ENCODE results near the gene HS1BP3. TPM values are rescaled to one million over a fixed set of nuclear protein-coding genes. Genes with fewer than 3 reads are reported as not detected.

Gene HS1BP3
- total and polyA plus RNA-seq, 8 donors, result 9.5 to 16.8 (median 10.8) TPM

GRCh38 chr2:20621366-20622295, 29.3 kb downstream of the HS1BP3 start:
- DNase-seq (peak in 1 of 6 donors; percentile 28), ATAC-seq (no peak), FAIRE-seq (no peak)
- Histone ChIP-seq H3K4me3 (no peak overlapping the region), H3K36me3 (peaks cover 0 to 33% (median 0%) of the 10 kb centered on the region in 3 donors), H3K27ac (no peak overlapping the region), H3K27me3 (no peaks in the 10 kb centered on the region), H3K9me3 (no peaks in the 10 kb centered on the region), H3K4me1 (peaks cover 5 to 9% (median 8%) of the 10 kb centered on the region in 3 donors)
- TF ChIP-seq, protein P1, sequence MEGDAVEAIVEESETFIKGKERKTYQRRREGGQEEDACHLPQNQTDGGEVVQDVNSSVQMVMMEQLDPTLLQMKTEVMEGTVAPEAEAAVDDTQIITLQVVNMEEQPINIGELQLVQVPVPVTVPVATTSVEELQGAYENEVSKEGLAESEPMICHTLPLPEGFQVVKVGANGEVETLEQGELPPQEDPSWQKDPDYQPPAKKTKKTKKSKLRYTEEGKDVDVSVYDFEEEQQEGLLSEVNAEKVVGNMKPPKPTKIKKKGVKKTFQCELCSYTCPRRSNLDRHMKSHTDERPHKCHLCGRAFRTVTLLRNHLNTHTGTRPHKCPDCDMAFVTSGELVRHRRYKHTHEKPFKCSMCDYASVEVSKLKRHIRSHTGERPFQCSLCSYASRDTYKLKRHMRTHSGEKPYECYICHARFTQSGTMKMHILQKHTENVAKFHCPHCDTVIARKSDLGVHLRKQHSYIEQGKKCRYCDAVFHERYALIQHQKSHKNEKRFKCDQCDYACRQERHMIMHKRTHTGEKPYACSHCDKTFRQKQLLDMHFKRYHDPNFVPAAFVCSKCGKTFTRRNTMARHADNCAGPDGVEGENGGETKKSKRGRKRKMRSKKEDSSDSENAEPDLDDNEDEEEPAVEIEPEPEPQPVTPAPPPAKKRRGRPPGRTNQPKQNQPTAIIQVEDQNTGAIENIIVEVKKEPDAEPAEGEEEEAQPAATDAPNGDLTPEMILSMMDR (IDR thresholded peaks at IDR 0.05), result no peak
- intact Hi-C loops (cut with DNase I), result no loop called here
- 82 to 83% methylated on average over 12 of the region's 12 CpGs for WGBS, 2 donors

DNA sequence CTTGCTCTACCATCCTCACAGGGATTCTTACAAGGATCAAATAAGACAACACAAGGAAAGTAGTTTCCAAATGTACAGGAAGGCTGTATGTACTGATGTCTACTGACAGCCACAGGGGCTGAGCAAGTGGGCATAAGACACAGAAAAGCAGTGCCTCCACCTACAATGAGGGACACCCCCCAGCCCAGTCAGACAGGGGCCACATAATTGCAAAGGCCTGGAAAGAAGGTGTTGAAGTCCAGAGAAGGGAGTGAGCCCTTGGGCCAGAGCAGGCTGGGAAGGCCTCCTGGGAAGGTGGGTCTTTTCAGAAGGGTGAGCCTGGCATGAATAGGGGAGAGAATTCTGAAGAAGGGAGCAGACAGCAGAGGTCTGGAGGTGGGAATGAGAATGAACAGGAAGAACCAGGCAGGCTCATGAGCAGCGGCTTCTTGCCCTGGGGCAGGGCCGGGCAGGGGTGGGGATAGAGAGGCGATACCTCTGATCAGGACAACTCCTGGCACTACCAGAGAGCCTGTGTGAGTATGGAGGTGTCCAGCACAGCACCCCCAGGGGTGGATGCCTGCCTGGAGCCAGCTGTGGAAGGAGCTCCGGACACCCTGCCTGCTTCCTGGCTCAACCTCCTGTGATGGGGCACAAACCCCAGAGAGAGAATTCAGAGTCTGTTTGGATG, 30.1 kb downstream of the HS1BP3 start:
- ATAC-seq, result no peak
- Histone ChIP-seq H3K27ac (no peak overlapping the region), H3K4me1 (peaks cover 5 to 13% (median 8%) of the 10 kb centered on the region in 3 donors), H3K9me3 (no peaks in the 10 kb centered on the region), H3K36me3 (peaks cover 0 to 33% (median 0%) of the 10 kb centered on the region in 3 donors), H3K27me3 (no peaks in the 10 kb centered on the region), H3K4me3 (no peak overlapping the region)
- 82% methylated on average over 4 of the region's 4 CpGs for WGBS, 2 donors
- intact Hi-C loops (cut with DNase I), result no loop called here
- FAIRE-seq, result no peak
- TF ChIP-seq, protein P1 (IDR thresholded peaks at IDR 0.05), result no peak
- peak in 1 of 6 donors; percentile 57 for DNase-seq

DNA sequence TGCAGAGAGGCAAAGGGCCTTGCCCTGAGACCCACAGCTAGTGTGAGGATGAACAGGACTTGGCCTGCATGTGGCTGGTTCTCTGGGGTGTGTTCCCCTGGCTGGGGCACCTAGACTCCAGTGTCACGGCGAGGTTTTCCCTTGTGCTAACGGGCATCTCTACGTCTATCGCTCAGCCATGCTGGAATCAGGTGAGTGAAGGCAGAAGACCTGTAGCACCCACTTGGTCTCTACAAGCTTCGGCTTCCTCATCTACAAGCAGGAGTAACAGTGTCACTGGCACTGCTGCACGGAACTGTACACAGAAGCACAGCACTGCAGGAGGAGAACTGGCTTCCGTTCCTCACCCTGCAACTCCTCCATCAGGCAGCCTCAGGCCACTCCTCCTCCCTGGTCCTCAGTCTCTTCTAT, 30.6 kb downstream of the HS1BP3 start:
- TF ChIP-seq, protein P1 (IDR thresholded peaks at IDR 0.05), result no peak
- DNase-seq (peak in 1 of 6 donors; percentile 21), FAIRE-seq (no peak), ATAC-seq (no peak)
- no peaks in the 10 kb centered on the region for H3K27me3 ChIP-seq
- intact Hi-C loops (cut with DNase I), result no loop called here
- no peaks in the 10 kb centered on the region for H3K9me3 ChIP-seq
- H3K4me1 ChIP-seq, result peaks cover 5 to 13% (median 8%) of the 10 kb centered on the region in 3 donors
- WGBS, 2 donors, result 91 to 92% methylated on average over 8 of the region's 8 CpGs
- no peak overlapping the region for H3K4me3 ChIP-seq
- H3K27ac ChIP-seq, result no peak overlapping the region
- H3K36me3 ChIP-seq, result peaks cover 0 to 33% (median 0%) of the 10 kb centered on the region in 3 donors

- WGBS, 2 donors, result 81 to 84% methylated on average over 13 of the region's 13 CpGs
- peaks cover 0 to 33% (median 0%) of the 10 kb centered on the region in 3 donors for H3K36me3 ChIP-seq
- TF ChIP-seq, protein P1 (IDR thresholded peaks at IDR 0.05), result no peak
These were observed 31.3 kb downstream of the HS1BP3 start for GRCh38 chr2:20619624-20620024.

More at GRCh38 chr2:20619624-20620024, 31.3 kb downstream of the HS1BP3 start:
- Histone ChIP-seq H3K27me3 (no peaks in the 10 kb centered on the region), H3K4me1 (peaks cover 5 to 13% (median 8%) of the 10 kb centered on the region in 3 donors), H3K4me3 (no peak overlapping the region), H3K27ac (peak overlapping the region in 2 of 4 donors; percentile 84 to 89), H3K9me3 (no peaks in the 10 kb centered on the region)
- ATAC-seq (no peak), FAIRE-seq (no peak), DNase-seq (peak in 2 of 6 donors; percentile 43 to 57)
- intact Hi-C loops (cut with DNase I), result no loop called here

Data from pancreas (tissue), 10 donors.